Tibial artery (tissue), 4 donors: ENCODE results near the gene PTCH1.

Experiments used
- DNase-seq, 2 donors: peaks; one replicate each; pipeline ENCODE4 v3.0.0-alpha.2; 2019
- H3K27ac ChIP-seq, 2 donors: fragments of 200-600 bp; sonication (generic) in 1 of 2; 1 replicate in 1 of 2; 2 replicates in 1 of 2; pipeline ENCODE4 v1.5.1; 2018 to 2019; ENCODE audit warnings: mild to moderate bottlenecking in 1 of 2
- H3K27me3 ChIP-seq, 2 donors: fragments of 200-600 bp; sonication (generic) in 1 of 2; one replicate each; pipeline versions ENCODE4 v1.5.1 to v1.6.0; 2016 to 2019
- H3K36me3 ChIP-seq, 3 donors: fragments of 200-600 bp; sonication (generic) in 2 of 3; one replicate each; pipeline ENCODE4 v1.5.1; 2016 to 2019; ENCODE audit warnings: mild to moderate bottlenecking in 2 of 3
- H3K4me1 ChIP-seq, 4 donors: fragments of 200-600 bp; sonication (generic) in 2 of 4; 1 replicate in 3 of 4; 2 replicates in 1 of 4; pipeline ENCODE4 v1.5.1; 2016 to 2019
- H3K4me3 ChIP-seq, 2 donors: fragments of 200-600 bp; sonication (generic) in 1 of 2; 1 replicate in 1 of 2; 2 replicates in 1 of 2; pipeline ENCODE4 v1.5.1; 2018 to 2019; ENCODE audit warnings: mild to moderate bottlenecking in 2 of 2
- H3K9me3 ChIP-seq, 3 donors: fragments of 200-600 bp; sonication (generic) in 1 of 3; one replicate each; pipeline ENCODE4 v1.5.1; 2016 to 2019
- intact Hi-C: fragments of 100-400 bp; cut with DNase I; formaldehyde crosslinking; loops from one replicate; pipeline ENCODE4 v1.15.0; 2023; ENCODE audit warnings: low total_unique reads
- TF ChIP-seq, protein P1 (sequence below), 2 experiments: fragments of 200-600 bp in 1 of 2; fragments of 450-650 bp in 1 of 2; IDR thresholded peaks; one replicate each; pipeline ENCODE4 v1.5.1; 2017 to 2019; ENCODE audit warnings: antibody characterized with exemption in 2 of 2, mild to moderate bottlenecking in 1 of 2, moderate library complexity in 1 of 2

PTCH1 gene

DNA sequence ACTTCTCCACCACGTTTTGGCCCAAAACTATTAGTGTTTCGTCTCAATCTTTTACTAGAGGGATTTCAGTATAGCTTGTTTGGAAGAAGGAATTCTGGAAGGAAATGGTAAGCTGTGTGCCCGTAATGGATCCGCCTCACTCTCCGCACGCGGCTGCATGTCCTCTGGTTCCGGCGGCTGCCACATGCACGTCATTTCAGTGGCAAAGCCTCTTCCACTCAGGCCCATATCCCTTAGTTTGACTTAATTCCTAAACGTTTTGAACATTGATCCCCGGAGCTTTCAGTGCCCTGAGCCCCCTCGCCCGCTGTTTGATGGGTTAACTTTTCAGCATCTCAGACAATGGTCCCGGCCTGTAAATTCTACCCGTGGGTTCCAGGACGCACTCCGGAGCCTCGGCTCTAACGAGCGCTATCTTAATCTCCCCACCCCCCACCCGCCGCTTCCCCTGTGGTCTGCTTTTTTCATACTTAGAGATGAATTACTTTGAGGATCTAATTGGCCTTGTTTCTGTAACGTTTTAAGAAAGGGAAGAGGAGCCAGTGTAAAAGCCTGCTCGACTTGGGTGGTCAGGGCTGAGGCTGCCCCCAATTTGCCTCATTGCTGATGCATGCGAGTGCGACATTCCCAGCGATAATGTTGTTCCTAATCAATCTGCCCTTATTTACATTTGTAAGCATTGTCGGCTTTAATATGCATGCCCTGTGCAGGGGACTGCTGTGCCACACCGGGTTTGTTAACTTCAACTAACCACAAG is 4.6 kb downstream of the PTCH1 start:
- no peak for DNase-seq
- H3K4me3 ChIP-seq: peak overlapping the region; percentile 75 to 92

DNA sequence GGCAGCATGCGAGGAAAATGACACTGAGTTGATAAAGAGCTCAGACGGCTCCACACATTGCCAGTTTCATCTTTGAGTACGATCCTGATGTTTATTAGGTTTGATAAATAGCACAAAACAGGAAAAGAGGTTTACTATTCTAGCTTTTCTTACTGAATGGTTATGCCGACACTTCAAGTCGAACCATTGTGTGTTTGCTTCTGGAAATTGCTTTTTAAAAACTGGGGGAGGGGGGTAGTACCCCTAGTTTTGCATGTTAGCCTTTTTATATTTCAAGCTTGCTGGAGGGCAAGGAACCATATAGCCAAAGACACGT is 5.2 kb downstream of the PTCH1 start:
- DNase-seq: no peak
- no peaks in the 10 kb centered on the region for H3K36me3 ChIP-seq
- H3K9me3 ChIP-seq: no peaks in the 10 kb centered on the region
- no peaks in the 10 kb centered on the region for H3K27me3 ChIP-seq
- H3K4me3 ChIP-seq: peak overlapping the region; percentile 75 to 92
- intact Hi-C loops: loop anchor here (5.0 to 10.0 kb wide), 2 partner anchors 197 to 366 kb away; partner anchors contain the start of genes ERCC6L2 and FANCC
- TF ChIP-seq, protein P1, sequence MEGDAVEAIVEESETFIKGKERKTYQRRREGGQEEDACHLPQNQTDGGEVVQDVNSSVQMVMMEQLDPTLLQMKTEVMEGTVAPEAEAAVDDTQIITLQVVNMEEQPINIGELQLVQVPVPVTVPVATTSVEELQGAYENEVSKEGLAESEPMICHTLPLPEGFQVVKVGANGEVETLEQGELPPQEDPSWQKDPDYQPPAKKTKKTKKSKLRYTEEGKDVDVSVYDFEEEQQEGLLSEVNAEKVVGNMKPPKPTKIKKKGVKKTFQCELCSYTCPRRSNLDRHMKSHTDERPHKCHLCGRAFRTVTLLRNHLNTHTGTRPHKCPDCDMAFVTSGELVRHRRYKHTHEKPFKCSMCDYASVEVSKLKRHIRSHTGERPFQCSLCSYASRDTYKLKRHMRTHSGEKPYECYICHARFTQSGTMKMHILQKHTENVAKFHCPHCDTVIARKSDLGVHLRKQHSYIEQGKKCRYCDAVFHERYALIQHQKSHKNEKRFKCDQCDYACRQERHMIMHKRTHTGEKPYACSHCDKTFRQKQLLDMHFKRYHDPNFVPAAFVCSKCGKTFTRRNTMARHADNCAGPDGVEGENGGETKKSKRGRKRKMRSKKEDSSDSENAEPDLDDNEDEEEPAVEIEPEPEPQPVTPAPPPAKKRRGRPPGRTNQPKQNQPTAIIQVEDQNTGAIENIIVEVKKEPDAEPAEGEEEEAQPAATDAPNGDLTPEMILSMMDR (IDR thresholded peaks at IDR 0.05): no peak
- peak overlapping the region; percentile 92 to 97 for H3K27ac ChIP-seq
- H3K4me1 ChIP-seq: peaks cover 0 to 23% (median 11%) of the 10 kb centered on the region in 4 donors

More for the DNA sequence above, 4.6 kb downstream of the PTCH1 start:
- H3K27me3 ChIP-seq: no peaks in the 10 kb centered on the region
- TF ChIP-seq, protein P1 (IDR thresholded peaks at IDR 0.05): no peak
- peaks cover 0 to 27% (median 14%) of the 10 kb centered on the region in 4 donors for H3K4me1 ChIP-seq
- intact Hi-C loops: loop anchor here (5.0 to 10.0 kb wide), 2 partner anchors 197 to 365 kb away; partner anchors contain the start of genes ERCC6L2 and FANCC
- H3K27ac ChIP-seq: peak overlapping the region; percentile 92 to 97
- H3K36me3 ChIP-seq: no peaks in the 10 kb centered on the region
- H3K9me3 ChIP-seq: no peaks in the 10 kb centered on the region

DNA sequence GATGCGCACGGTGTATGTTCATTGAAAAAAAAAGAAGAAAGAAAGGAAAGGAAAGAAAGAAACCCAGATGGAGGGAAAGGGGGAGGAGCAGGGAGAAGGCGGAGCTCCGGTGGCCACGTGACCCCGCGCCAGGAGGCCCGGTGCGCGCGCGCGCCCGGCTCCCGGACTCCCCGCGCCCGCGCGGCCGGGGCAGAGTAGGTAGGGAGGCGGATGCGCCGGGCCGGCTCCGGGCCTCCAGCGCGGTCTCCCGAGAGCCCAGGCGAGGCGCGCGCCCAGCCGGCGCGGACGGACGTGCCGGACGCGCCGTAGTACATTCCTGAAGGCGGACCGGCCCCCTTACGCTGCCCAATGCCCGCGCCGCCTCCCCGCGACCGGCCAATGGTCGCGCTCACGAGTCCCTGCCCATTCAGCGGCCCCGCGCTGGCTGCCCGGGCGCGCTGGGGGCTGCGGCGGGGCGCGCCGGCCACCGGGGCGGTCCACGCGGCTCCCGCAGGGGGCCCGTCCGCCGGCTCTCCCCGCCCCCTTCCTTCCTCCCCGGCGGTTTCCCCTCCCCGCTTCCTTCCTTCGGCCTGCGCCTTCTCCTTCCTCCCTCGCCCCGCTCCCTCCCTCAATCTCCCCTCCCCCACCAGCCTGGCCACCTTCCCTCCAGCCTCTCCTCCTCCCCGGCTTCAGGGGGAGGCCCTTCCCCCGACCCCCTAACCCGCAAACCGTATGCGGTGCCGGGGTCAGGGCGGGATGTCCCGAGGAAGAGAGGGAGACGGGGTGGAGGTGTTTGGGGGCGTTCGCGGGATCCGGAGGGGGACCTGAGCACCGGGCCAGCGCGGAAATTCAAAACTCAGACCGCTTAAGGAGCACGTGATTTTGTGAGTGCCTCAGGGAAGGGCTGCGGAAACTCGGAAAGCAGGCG is 5.8 kb downstream of the PTCH1 start:
- intact Hi-C loops: loop anchor here (5.0 to 10.0 kb wide), 2 partner anchors 196 to 366 kb away; partner anchors contain the start of genes ERCC6L2 and FANCC
- H3K4me3 ChIP-seq: peak overlapping the region; percentile 75 to 92
- H3K9me3 ChIP-seq: no peaks in the 10 kb centered on the region
- H3K27me3 ChIP-seq: no peaks in the 10 kb centered on the region
- no peaks in the 10 kb centered on the region for H3K36me3 ChIP-seq
- peaks cover 0 to 23% (median 11%) of the 10 kb centered on the region in 4 donors for H3K4me1 ChIP-seq
- peak overlapping the region; percentile 92 to 97 for H3K27ac ChIP-seq
- DNase-seq: peak; percentile 89 to 96
- TF ChIP-seq, protein P1 (IDR thresholded peaks at IDR 0.05): peak in 1 of 2 experiments; percentile 7

DNA sequence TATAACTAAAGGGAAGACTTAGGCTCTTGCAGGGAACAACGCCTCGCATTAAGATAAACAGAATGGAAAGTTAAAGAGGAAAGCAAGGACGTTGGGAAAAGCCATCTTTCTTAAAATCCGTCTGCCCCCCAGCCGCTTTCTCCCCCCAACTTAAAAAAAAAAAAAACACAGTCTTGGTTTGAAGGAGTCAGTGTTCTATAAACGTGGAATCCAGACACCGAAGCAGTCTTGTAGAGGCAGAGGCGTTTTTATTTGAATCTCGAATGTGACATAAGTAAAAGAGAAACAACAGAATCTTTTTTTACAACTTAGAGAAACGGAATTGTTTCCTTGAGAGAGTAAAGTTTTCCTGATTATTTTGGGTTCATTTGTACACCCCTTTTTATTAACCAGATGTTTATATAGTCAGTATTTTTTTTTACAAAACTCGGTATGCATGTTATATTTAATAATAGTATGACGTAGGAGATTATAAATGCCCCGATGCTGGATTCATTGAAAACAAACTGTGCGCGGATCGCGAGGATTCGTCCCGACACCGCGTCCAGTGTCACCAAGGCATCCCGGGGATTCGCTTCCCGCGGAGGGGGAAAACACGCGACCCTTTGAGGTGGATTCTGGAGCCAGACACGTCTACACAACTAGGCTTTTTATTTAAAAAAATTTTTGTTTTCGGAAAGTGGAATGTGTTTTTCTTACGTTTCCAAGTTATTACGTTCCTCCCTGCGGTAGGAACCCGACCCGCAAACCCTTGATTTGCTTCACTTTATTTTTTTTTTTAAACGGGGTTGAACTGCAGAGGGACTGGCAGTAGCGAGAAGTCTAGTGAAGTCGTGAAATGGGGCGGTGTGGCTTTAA is 6.7 kb downstream of the PTCH1 start:
- no peaks in the 10 kb centered on the region for H3K27me3 ChIP-seq
- intact Hi-C loops: loop anchor here (5.0 to 10.0 kb wide), 2 partner anchors 195 to 367 kb away; partner anchors contain the start of genes ERCC6L2 and FANCC

More for the DNA sequence above, 6.7 kb downstream of the PTCH1 start:
- Histone ChIP-seq H3K4me3 (peak overlapping the region; percentile 75 to 92), H3K36me3 (no peaks in the 10 kb centered on the region), H3K9me3 (no peaks in the 10 kb centered on the region), H3K4me1 (peaks cover 0 to 18% (median 8%) of the 10 kb centered on the region in 4 donors), H3K27ac (peak overlapping the region; percentile 92 to 97)
- no peak for DNase-seq
- TF ChIP-seq, protein P1 (IDR thresholded peaks at IDR 0.05): no peak
